Aorta (tissue), 5 donors: ENCODE results near the gene UTP11. TPM values are rescaled to one million over a fixed set of nuclear protein-coding genes. Genes with fewer than 3 reads are reported as not detected.

Source experiments
- ATAC-seq: fragments of 200-7000 bp; cut with Tn5 transposase; one replicate; pipeline ENCODE4 v1.9.1; 2022; ENCODE audit warnings: moderate library complexity; ENCODE audit not compliant: low FRiP score
- DNase-seq, 2 donors: peaks; one replicate each; pipeline ENCODE4 v3.0.0-alpha.2; 2020
- H3K27ac ChIP-seq, 2 donors: one replicate each; pipeline ENCODE4 v1.5.1; 2013; ENCODE audit warnings: low read length in 2 of 2, mild to moderate bottlenecking in 2 of 2, moderate library complexity in 2 of 2, control low read depth in 1 of 2, inconsistent platforms in 1 of 2, low read depth in 1 of 2
- H3K27me3 ChIP-seq, 2 donors: one replicate each; pipeline ENCODE4 v1.6.1; 2013; ENCODE audit warnings: control low read depth in 1 of 2, low read length in 1 of 2, mild to moderate bottlenecking in 1 of 2, moderate library complexity in 1 of 2; ENCODE audit not compliant: insufficient read depth in 2 of 2, control insufficient read depth in 1 of 2
- H3K36me3 ChIP-seq, 2 donors: one replicate each; pipeline ENCODE4 v1.6.1; 2013; ENCODE audit warnings: control low read depth in 1 of 2, low read length in 1 of 2, mild to moderate bottlenecking in 1 of 2; ENCODE audit not compliant: insufficient read depth in 2 of 2, control insufficient read depth in 1 of 2
- H3K4me1 ChIP-seq, 2 donors: one replicate each; pipeline ENCODE4 v1.6.1; 2013; ENCODE audit warnings: low read length in 2 of 2, control low read depth in 1 of 2, mild to moderate bottlenecking in 1 of 2, moderate library complexity in 1 of 2; ENCODE audit not compliant: insufficient read depth in 2 of 2, control insufficient read depth in 1 of 2
- H3K4me3 ChIP-seq, 2 donors: one replicate each; pipeline ENCODE4 v1.5.1; 2013; ENCODE audit warnings: low read length in 2 of 2, control low read depth in 1 of 2, mild to moderate bottlenecking in 1 of 2
- H3K9me3 ChIP-seq: one replicate; pipeline ENCODE4 v1.6.1; 2013; ENCODE audit warnings: mild to moderate bottlenecking, low read length; ENCODE audit not compliant: control insufficient read depth
- WGBS, 2 donors: extraction: QIAGEN DNeasy Blood & Tissue Kit; methylation state at CpG; one replicate each; pipeline ENCODE4 v1.1.7; 2013; 5-methylcytosine and 5-hydroxymethylcytosine counted together
- intact Hi-C, 2 donors: fragments of 100-400 bp; cut with DNase I; formaldehyde crosslinking; loops; one replicate each; pipeline versions ENCODE4 v1.14.2 to v1.15.0; 2022
- polyA plus RNA-seq, 2 donors: library from polyadenylated mRNA; stranded (reverse); fragments of 200-250 nt; gene quantifications; one replicate each; pipeline ENCODE4 v1.2.3, GENCODE V29; 2013
- total RNA-seq, 2 donors: library from RNA; stranded (reverse); fragmentation: NEBNext Ultra II Directional; extraction: Animal tissue kit (Norgen Biotek cat#: 25700); gene quantifications; one replicate each; pipeline ENCODE4 v1.2.1, GENCODE V29; 2021
- donor health status: healthy with polysubstance abuse.
- donor health status: Bipolar disorder and iron deficiency.
- donor health status: DM: no; HTN: no; CAD: no.
- donor health status: DM: no; HTN: no; CAD: no.
- donor health status: DM: yes; HTN: yes; CAD: no.

The UTP11 gene
- total and polyA plus RNA-seq, 4 donors, result 24.2 to 29.9 (median 28.6) TPM

DNA sequence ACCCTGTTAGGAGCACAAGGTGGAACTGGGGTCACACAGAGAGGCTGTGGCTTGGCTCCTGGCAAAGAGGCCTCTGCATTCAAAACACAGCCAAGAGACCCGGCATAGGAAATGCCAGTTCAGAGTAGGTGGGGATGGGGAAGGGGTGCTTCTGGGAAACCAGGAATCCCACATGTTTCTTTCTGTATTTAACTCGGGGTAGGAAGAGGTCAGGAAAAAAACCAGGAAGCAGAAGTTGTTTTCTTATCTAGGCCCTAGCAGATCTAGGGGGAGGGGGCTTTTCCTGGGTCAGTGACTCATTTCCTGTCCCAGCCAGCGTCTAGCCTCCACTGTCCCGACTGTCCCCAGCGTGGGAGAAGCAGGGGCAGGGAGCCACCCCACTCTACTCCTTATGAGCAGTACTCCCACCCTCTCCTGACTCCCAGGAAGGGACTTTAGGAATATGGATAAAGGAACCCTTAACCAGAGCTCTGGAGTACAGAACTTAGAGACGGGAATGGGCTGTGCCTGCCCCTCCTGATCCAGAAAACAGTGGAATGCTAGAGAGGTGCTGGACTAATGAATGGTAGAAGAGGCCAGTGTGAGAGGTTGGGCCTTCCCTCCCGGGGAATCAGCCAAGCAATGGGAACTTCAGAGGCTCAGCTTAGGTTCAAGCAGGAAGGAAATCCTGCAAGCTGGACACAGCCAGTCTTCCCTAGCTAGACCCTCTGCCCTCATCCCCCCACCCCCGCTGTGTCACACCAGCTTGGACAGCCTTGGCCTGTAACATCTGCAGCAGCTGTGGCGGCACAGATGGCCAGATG, 12.9 kb upstream of the UTP11 start:
- Histone ChIP-seq H3K27me3 (no peaks in the 10 kb centered on the region), H3K4me3 (no peak overlapping the region), H3K4me1 (peaks cover 2 to 6% of the 10 kb centered on the region in 2 donors), H3K36me3 (no peaks in the 10 kb centered on the region), H3K27ac (peak overlapping the region; percentile 90 to 94), H3K9me3 (no peaks in the 10 kb centered on the region)
- DNase-seq (peak; percentile 83), ATAC-seq (no peak)
- intact Hi-C loops, result loop anchor here in 1 of 2 donors (10.0 kb wide), 1 partner anchor 525 kb away; the partner anchor contains the start of gene ZC3H12A
- WGBS, 2 donors, result 4 to 5% methylated on average over 9 of the region's 9 CpGs

DNA sequence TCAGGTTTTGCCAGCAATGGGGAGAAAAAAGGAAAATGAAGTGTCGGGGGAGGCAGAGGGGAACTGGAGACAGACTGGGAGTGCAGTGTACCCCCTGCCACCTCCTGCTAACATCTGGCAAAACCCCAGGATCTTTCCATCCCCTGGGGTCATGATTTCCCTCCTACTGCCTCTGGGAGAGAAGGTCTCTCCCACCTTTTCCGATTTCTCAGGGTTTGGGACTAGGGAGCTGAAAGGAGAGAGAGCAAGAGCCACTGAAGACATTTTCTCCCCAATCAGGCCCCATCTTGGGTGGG, 12.4 kb upstream of the UTP11 start:
- H3K4me3 ChIP-seq, result no peak overlapping the region
- intact Hi-C loops, result no loop called here
- no peak for ATAC-seq

DNA sequence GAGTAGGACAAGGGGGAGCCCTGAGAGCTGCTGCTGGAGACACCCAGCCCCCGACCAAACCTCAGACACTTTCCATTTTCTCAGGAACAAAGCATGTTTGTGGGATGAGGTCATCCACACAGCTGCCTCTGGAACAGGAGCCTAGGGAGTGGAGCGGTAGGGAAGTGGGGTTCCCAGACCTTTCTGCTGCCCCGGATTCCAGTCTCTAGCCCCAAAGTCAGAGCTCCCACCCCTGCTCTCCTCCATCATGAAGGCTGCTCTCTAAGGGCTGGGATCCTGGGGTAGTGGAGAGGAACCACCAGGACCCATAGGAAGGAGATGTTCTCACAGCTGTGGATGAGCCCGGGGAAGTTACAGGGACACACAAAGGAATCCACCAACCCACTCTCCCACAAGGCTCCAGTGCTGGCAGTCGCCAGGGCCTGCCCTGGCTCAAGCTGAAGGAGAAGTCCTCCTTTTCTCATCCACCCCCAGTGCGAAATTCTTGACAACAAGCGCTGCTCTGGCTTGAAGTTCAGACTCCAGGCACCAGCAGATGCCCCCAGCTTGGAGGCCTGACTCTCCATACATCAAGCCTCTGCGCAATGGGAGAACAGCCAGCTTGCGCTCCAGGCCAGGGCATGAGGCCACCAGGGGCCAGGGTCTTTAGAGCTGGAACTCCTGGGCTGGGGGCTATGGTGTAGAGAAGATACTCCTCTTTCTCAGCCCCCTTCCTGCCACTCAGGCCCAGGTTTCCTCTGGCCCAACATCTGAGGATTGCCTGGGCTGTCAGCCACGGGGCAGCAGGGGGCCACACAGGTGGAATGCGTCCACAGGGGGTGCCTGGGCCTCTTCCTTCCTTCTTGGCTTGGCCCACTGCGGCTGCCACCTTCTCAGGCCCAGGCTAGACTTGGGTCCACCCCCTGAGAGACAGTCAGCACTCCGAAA, 11.7 kb upstream of the UTP11 start:
- WGBS, 2 donors, result 16 to 24% methylated on average over 13 of the region's 13 CpGs
- intact Hi-C loops, result no loop called here
- H3K4me1 ChIP-seq, result peaks cover 2 to 6% of the 10 kb centered on the region in 2 donors
- ATAC-seq (peak; percentile 0), DNase-seq (peak; percentile 68 to 74)
- H3K36me3 ChIP-seq, result no peaks in the 10 kb centered on the region
- H3K4me3 ChIP-seq, result no peak overlapping the region
- peak overlapping the region; percentile 90 to 94 for H3K27ac ChIP-seq
- H3K27me3 ChIP-seq, result no peaks in the 10 kb centered on the region
- H3K9me3 ChIP-seq, result no peaks in the 10 kb centered on the region

More for the DNA sequence above, 12.4 kb upstream of the UTP11 start:
- Histone ChIP-seq H3K9me3 (no peaks in the 10 kb centered on the region), H3K4me1 (peaks cover 2 to 6% of the 10 kb centered on the region in 2 donors), H3K27me3 (no peaks in the 10 kb centered on the region), H3K27ac (peak overlapping the region; percentile 90 to 94), H3K36me3 (no peaks in the 10 kb centered on the region)
- DNase-seq, result no peak
- WGBS, 2 donors, result 25 to 33% methylated on average over 2 of the region's 2 CpGs

DNA sequence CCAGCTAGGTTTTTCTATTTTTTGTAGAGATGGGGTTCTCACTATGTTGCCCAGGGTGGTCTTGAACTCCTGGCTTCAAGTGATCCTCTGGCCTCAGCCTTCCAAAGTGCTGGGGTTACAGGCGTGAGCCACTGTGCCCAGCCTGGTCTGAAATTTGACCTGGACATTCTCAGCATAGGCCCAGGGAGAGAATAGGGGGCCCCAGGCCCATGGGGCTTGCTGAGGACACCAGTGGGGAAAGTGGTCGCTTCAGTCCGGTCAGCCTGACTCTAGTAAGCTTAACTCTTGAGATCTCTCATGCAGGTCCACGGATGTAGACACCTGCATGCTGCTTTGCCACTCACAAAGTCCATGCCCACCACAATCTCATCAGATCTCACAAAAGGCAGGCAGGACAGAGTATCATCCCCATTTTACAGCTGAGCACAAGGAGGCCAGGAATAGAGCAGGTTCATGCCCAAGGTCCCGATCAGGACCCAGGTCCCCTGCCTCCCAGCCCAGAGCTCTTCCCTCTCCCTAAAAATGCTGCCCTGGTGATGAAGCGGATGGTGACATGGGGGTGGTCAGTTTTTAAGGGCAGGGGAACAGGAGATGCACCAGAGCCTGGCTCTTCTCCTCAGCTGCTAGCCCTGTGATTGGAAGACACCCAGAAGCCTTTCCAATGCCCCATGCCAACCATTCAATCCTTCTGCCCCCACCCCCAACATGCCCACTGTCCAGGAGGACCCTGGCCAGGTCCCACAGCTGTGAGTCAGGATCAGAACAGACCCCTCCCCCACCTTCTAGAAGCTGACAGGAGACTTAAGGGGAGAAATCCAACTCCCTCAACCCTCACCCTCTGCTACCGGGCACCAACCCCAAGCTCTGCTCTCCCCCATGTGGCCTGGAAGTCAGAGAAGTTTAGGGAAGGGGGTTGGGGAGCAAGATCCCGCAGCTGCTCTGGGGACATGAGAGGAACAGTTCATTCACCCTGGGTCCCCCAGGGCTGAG, 9.0 kb upstream of the UTP11 start:
- Histone ChIP-seq H3K27ac (peak overlapping the region; percentile 38 to 58), H3K4me3 (peak overlapping the region; percentile 91 to 98), H3K4me1 (peaks cover 2 to 6% of the 10 kb centered on the region in 2 donors), H3K36me3 (no peaks in the 10 kb centered on the region), H3K9me3 (no peaks in the 10 kb centered on the region), H3K27me3 (no peaks in the 10 kb centered on the region)
- DNase-seq, result peak; percentile 49 to 68
- WGBS, 2 donors, result 48 to 54% methylated on average over 8 of the region's 8 CpGs
- no peak for ATAC-seq
- intact Hi-C loops, result no loop called here

- 1 to 2% methylated on average over 26 of the region's 26 CpGs for WGBS, 2 donors
- Histone ChIP-seq H3K36me3 (no peaks in the 10 kb centered on the region), H3K9me3 (no peaks in the 10 kb centered on the region), H3K4me1 (peaks cover 2 to 6% of the 10 kb centered on the region in 2 donors), H3K27me3 (no peaks in the 10 kb centered on the region), H3K27ac (peak overlapping the region; percentile 46 to 58), H3K4me3 (peak overlapping the region; percentile 91 to 98)
- peak; percentile 46 to 74 for DNase-seq
- intact Hi-C loops, result no loop called here
- no peak for ATAC-seq
Observed at GRCh38 chr1:38004284-38005108, 8.0 kb upstream of the UTP11 start.

GRCh38 chr1:38005195-38006007, 7.1 kb upstream of the UTP11 start, which contains the start of gene FHL3:
FHL3 (minus strand) TSS chr1:38005514; CDS start chr1:37999412, 6,102 bp downstream.
- H3K4me3 ChIP-seq, result peak within 1 kb of the TSS; percentile 91 to 98
- intact Hi-C loops, result no loop called here
- ATAC-seq (peak; percentile 50), DNase-seq (peak; percentile 74 to 89)
- 3 to 10% methylated on average over 17 to 83 of the region's 83 CpGs for WGBS, 2 donors
- no peaks in the 10 kb centered on the region for H3K36me3 ChIP-seq
- peak within 1 kb of the TSS; percentile 46 to 58 for H3K27ac ChIP-seq
- H3K4me1 ChIP-seq, result peaks cover 2% of the 10 kb centered on the region in 2 donors
- H3K9me3 ChIP-seq, result no peaks in the 10 kb centered on the region
- no peaks in the 10 kb centered on the region for H3K27me3 ChIP-seq
